Neural cell (in vitro differentiated cells): ENCODE data around the gene ROR2. TPM values are rescaled to one million over a fixed set of nuclear protein-coding genes. Genes with fewer than 3 reads are reported as not detected.

ENCODE experiments used
- H2AFZ ChIP-seq: fragments of 200-600, 300-800 bp; sonication (generic), shearing (Covaris generic); 2 replicates; pipeline ENCODE4 v1.6.0; 2014; ENCODE audit warnings: low read depth, mild to moderate bottlenecking, antibody characterized with exemption, low read length, moderate library complexity
- H3F3A ChIP-seq: fragments of 200-600 bp; shearing (Covaris generic); 2 replicates; pipeline ENCODE4 v1.6.1; 2016; ENCODE audit warnings: mild to moderate bottlenecking, moderate library complexity, mixed read lengths, antibody characterized with exemption, low read length; ENCODE audit not compliant: insufficient read depth, poor library complexity, severe bottlenecking
- H3K27ac ChIP-seq: fragments of 200-600, 300-800 bp; sonication (generic), shearing (Covaris generic); 2 replicates; pipeline ENCODE4 v1.5.1; 2014; ENCODE audit warnings: mild to moderate bottlenecking, low read length, moderate library complexity
- H3K27me3 ChIP-seq: fragments of 300-800, 200-600 bp; sonication (generic), shearing (Covaris generic); 2 replicates; pipeline ENCODE4 v1.6.0; 2014; ENCODE audit warnings: mild to moderate bottlenecking, low read depth, low read length, moderate library complexity; ENCODE audit not compliant: insufficient read depth
- H3K36me3 ChIP-seq: fragments of 300-800, 200-600 bp; sonication (generic), shearing (Covaris generic); 2 replicates; pipeline ENCODE4 v1.5.1; 2014; ENCODE audit warnings: mild to moderate bottlenecking, antibody characterized with exemption, low read length, moderate library complexity; ENCODE audit not compliant: insufficient read depth
- H3K4me2 ChIP-seq: fragments of 300-800, 200-600 bp; sonication (generic), shearing (Covaris generic); 2 replicates; pipeline ENCODE4 v1.6.0; 2014; ENCODE audit warnings: mild to moderate bottlenecking, low read length
- H3K4me3 ChIP-seq: fragments of 300-800, 200-600 bp; sonication (generic), shearing (Covaris generic); 2 replicates; pipeline ENCODE4 v1.5.1; 2014; ENCODE audit warnings: mild to moderate bottlenecking, low read length, moderate library complexity
- H3K79me2 ChIP-seq: fragments of 200-600 bp; shearing (Covaris generic); replicated peaks from 2 replicates; pipeline ENCODE4 v1.6.0; 2014; ENCODE audit warnings: mild to moderate bottlenecking, low read length, moderate library complexity; ENCODE audit not compliant: insufficient read depth
- H3K9ac ChIP-seq: fragments of 300-800, 200-600 bp; sonication (generic), shearing (Covaris generic); 2 replicates; pipeline ENCODE4 v1.6.1; 2016; ENCODE audit warnings: mild to moderate bottlenecking, low read length, mixed read lengths
- H3K9me2 ChIP-seq: fragments of 200-600 bp; shearing (Covaris generic); 2 replicates; pipeline ENCODE4 v1.6.1; 2016; ENCODE audit warnings: mild to moderate bottlenecking, low read length, mixed read lengths; ENCODE audit not compliant: insufficient read depth
- H3K9me3 ChIP-seq: fragments of 200-600, 300-800 bp; sonication (generic), shearing (Covaris generic); 2 replicates; pipeline ENCODE4 v1.6.1; 2016; ENCODE audit warnings: mild to moderate bottlenecking, mixed run types, low read length, moderate library complexity, mixed read lengths
- H4K20me1 ChIP-seq: fragments of 200-600 bp; shearing (Covaris generic); 2 replicates; pipeline ENCODE4 v1.6.1; 2016; ENCODE audit warnings: mild to moderate bottlenecking, mixed run types; ENCODE audit not compliant: insufficient read depth
- CTCF ChIP-seq: fragments of 450-650 bp; IDR thresholded peaks from 2 replicates; pipeline ENCODE4 v1.5.1; 2014; ENCODE audit warnings: antibody characterized with exemption, mild to moderate bottlenecking, moderate library complexity; ENCODE audit not compliant: poor library complexity, severe bottlenecking
- EP300 ChIP-seq: fragments of 450-650 bp; conservative IDR thresholded peaks from 2 replicates; pipeline ENCODE4 v1.6.1; 2014; ENCODE audit warnings: antibody characterized with exemption, mild to moderate bottlenecking, moderate library complexity; ENCODE audit not compliant: poor library complexity, severe bottlenecking
- EZH2 ChIP-seq: fragments of 200-600, 300-800 bp; shearing (Covaris generic), sonication (generic); IDR thresholded peaks from 2 replicates; pipeline ENCODE4 v1.6.1; 2014; ENCODE audit warnings: antibody characterized with exemption, low read length, borderline replicate concordance, mild to moderate bottlenecking; ENCODE audit not compliant: insufficient read depth, poor library complexity, severe bottlenecking
- MXI1 ChIP-seq: fragments of 450-650 bp; conservative IDR thresholded peaks from 2 replicates; pipeline ENCODE4 v1.6.1; 2014; ENCODE audit warnings: antibody characterized with exemption, mild to moderate bottlenecking; ENCODE audit not compliant: poor library complexity, severe bottlenecking
- POLR2AphosphoS5 ChIP-seq: IDR thresholded peaks from 2 replicates; pipeline ENCODE4 v1.6.1; 2012
- RAD21 ChIP-seq: fragments of 450-650 bp; conservative IDR thresholded peaks from 2 replicates; pipeline ENCODE4 v1.6.1; 2014; ENCODE audit warnings: antibody characterized with exemption, mild to moderate bottlenecking, moderate library complexity
- REST ChIP-seq: IDR thresholded peaks from 2 replicates; pipeline ENCODE4 v1.6.1; 2012; ENCODE audit warnings: borderline replicate concordance
- SMC3 ChIP-seq: fragments of 450-650 bp; conservative IDR thresholded peaks from 2 replicates; pipeline ENCODE4 v1.6.1; 2014; ENCODE audit warnings: antibody characterized with exemption, mild to moderate bottlenecking, moderate library complexity; ENCODE audit not compliant: poor library complexity
- TAF1 ChIP-seq: IDR thresholded peaks from 2 replicates; pipeline ENCODE4 v1.6.1; 2012; ENCODE audit warnings: low read depth
- polyA plus RNA-seq: library from polyadenylated mRNA; depleted of rRNA; stranded (reverse); fragments of >200 nt; gene quantifications from 2 replicates; pipeline ENCODE4 v1.2.3, GENCODE V29; 2014

ROR2 gene
- polyA plus RNA-seq, 1 donor from 2014 or later, result 0.33 TPM

GRCh38 chr9:91693226-91693625 lies 256.8 kb downstream of the ROR2 start:
- Histone ChIP-seq H3K9me3 (no peaks in the 10 kb centered on the region), H3K79me2 (no peaks in the 10 kb centered on the region), H4K20me1 (no peaks in the 10 kb centered on the region), H3K9ac (no peak overlapping the region), H3K27ac (no peak overlapping the region), H2AFZ (no peak overlapping the region), H3K4me2 (no peak overlapping the region), H3F3A (no peaks in the 10 kb centered on the region), H3K9me2 (no peaks in the 10 kb centered on the region), H3K27me3 (no peaks in the 10 kb centered on the region), H3K36me3 (no peaks in the 10 kb centered on the region), H3K4me3 (no peak overlapping the region)
- TF ChIP-seq SMC3, result no peak
- no peak for TF ChIP-seq POLR2AphosphoS5
- no peak for TF ChIP-seq EZH2
- TF ChIP-seq EP300, result no peak
- TF ChIP-seq MXI1, result no peak
- TF ChIP-seq REST, result no peak
- TF ChIP-seq TAF1, result no peak
- no peak for TF ChIP-seq RAD21
- TF ChIP-seq CTCF, result no peak

DNA sequence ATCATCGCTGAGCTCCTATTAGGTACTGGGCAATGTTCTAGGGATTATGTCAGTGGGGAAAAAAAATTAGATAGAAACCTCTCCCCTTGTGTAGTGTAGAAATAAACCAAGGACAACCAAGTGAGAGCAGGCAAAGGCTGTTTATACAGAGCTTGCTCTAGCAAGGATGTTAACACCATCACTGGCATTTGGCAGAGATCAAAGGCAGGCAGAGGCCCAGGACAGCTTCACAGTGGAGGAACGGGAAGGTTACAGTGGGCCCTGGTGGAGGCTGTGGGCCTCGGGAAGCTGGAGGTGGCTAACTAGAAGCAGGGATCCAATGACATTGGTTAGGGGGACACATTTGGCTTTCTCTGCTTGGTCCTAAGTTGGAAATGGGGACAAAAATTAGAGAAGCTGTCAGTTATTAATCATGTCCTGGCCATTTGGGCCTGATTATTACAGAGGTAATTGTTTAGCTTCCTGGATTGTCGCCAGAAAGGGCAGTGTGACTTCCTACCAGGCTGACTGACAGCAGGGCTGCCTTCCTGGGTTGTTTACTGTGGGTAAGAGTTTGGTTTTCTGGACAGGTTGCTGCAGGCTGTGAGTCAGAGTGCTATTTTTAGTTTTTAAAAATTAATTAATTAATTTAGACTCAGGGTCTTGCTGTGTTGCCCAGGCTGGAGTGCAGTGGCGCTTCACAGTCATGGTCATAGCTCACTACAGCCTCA lies 259.3 kb downstream of the ROR2 start:
- no peak for TF ChIP-seq REST
- TF ChIP-seq TAF1, result no peak
- no peak for TF ChIP-seq EZH2
- no peak for TF ChIP-seq SMC3
- TF ChIP-seq EP300, result no peak
- Histone ChIP-seq H3K9me3 (no peaks in the 10 kb centered on the region), H3K36me3 (no peaks in the 10 kb centered on the region), H3K27ac (no peak overlapping the region), H4K20me1 (no peaks in the 10 kb centered on the region), H3K4me3 (no peak overlapping the region), H2AFZ (no peak overlapping the region), H3K9me2 (no peaks in the 10 kb centered on the region), H3K4me2 (no peak overlapping the region), H3K27me3 (no peaks in the 10 kb centered on the region), H3K79me2 (no peaks in the 10 kb centered on the region), H3F3A (no peaks in the 10 kb centered on the region), H3K9ac (no peak overlapping the region)
